ENCODE data around the gene TXLNG.
"Not testable (repeated sequence)": the region's sequence is repeated elsewhere in the genome, so short reads cannot be mapped to it uniquely, and the experiment has no call there.

Gene TXLNG

GRCh38 chrX:16786139-16786790, at the start of gene TXLNG:
TSS of gene TXLNG (plus strand) at chrX:16786466. CDS start at chrX:16786488, 22 bp downstream.
- DNase-seq (ENCODE audit: low read depth in 2 of 2): peak; percentile 75 to 80

GRCh38 chrX:16737024-16737423, 49.2 kb upstream of the TXLNG start:
- no peak for DNase-seq (ENCODE audit: low read depth in 2 of 2)

- no peak for DNase-seq (ENCODE audit: low read depth in 2 of 2)
Measured at GRCh38 chrX:16739574-16739973, 46.7 kb upstream of the TXLNG start.

- no peak for DNase-seq (ENCODE audit: low read depth in 2 of 2)
Measured at GRCh38 chrX:16743604-16744325, 42.5 kb upstream of the TXLNG start.

- no peak for DNase-seq (ENCODE audit: low read depth in 2 of 2)
Measured at GRCh38 chrX:16745102-16745501, 41.2 kb upstream of the TXLNG start.

- no peak for DNase-seq (ENCODE audit: low read depth in 2 of 2)
Measured at GRCh38 chrX:16745659-16746058, 40.6 kb upstream of the TXLNG start.

- no peak for DNase-seq (ENCODE audit: low read depth in 2 of 2)
Measured at GRCh38 chrX:16748425-16748824, 37.8 kb upstream of the TXLNG start.

- no peak for DNase-seq (ENCODE audit: low read depth in 2 of 2)
Measured at GRCh38 chrX:16750136-16750535, 36.1 kb upstream of the TXLNG start.

GRCh38 chrX:16754019-16754418, 32.2 kb upstream of the TXLNG start:
- DNase-seq (ENCODE audit: low read depth in 2 of 2): no peak

GRCh38 chrX:16756724-16757123, 29.5 kb upstream of the TXLNG start:
- DNase-seq (ENCODE audit: low read depth in 2 of 2): no peak

GRCh38 chrX:16761500-16761899, 24.8 kb upstream of the TXLNG start:
- DNase-seq (ENCODE audit: low read depth in 2 of 2): not testable (repeated sequence)

- DNase-seq (ENCODE audit: low read depth in 2 of 2): no peak
Measured at GRCh38 chrX:16762579-16762978, 23.7 kb upstream of the TXLNG start.

- no peak for DNase-seq (ENCODE audit: low read depth in 2 of 2)
Measured at GRCh38 chrX:16765594-16765993, 20.7 kb upstream of the TXLNG start.

- DNase-seq (ENCODE audit: low read depth in 2 of 2): no peak
Measured at GRCh38 chrX:16770970-16771482, 15.2 kb upstream of the TXLNG start.

- DNase-seq (ENCODE audit: low read depth in 2 of 2): no peak
Measured at GRCh38 chrX:16771483-16772398, 14.5 kb upstream of the TXLNG start.

- DNase-seq (ENCODE audit: low read depth in 2 of 2): no peak
Measured at GRCh38 chrX:16772460-16772859, 13.8 kb upstream of the TXLNG start.

- no peak for DNase-seq (ENCODE audit: low read depth in 2 of 2)
Measured at GRCh38 chrX:16774746-16775145, 11.5 kb upstream of the TXLNG start.

- no peak for DNase-seq (ENCODE audit: low read depth in 2 of 2)
Measured at GRCh38 chrX:16778545-16778944, 7.7 kb upstream of the TXLNG start.

- DNase-seq (ENCODE audit: low read depth in 2 of 2): no peak
Measured at GRCh38 chrX:16778993-16779392, 7.3 kb upstream of the TXLNG start.

- DNase-seq (ENCODE audit: low read depth in 2 of 2): not testable (repeated sequence)
Measured at GRCh38 chrX:16779815-16780214, 6.5 kb upstream of the TXLNG start.

GRCh38 chrX:16783452-16783851, 2.8 kb upstream of the TXLNG start:
- DNase-seq (ENCODE audit: low read depth in 2 of 2): no peak

- DNase-seq (ENCODE audit: low read depth in 2 of 2): not testable (repeated sequence)
Measured at GRCh38 chrX:16784440-16784839, 1.8 kb upstream of the TXLNG start.

Data from stimulated activated CD4-positive, alpha-beta T cell treated with anti-CD3 and anti-CD28 coated beads, Interleukin-1b, Interleukin-23, amount 100 ng/mL, for 1 hour (primary cell).